Activated CD4-positive, alpha-beta T cell treated with anti-CD3 and anti-CD28 coated beads, Interleukin-2, amount 10 ng/mL, durations not matched to agents 24 days and 14 days (primary cell): ENCODE measurements around the gene KITLG. TPM values are rescaled to one million over a fixed set of nuclear protein-coding genes. Genes with fewer than 3 reads are reported as not detected.
"Not testable (repeated sequence)": the region's sequence is repeated elsewhere in the genome, so short reads cannot be mapped to it uniquely, and the experiment has no call there.

Experiments used
- DNase-seq: peaks from one replicate; pipeline ENCODE4 v3.0.0; 2022
- H3K27ac Mint-ChIP-seq: one replicate; pipeline ENCODE4 v1.8.0; 2022; ENCODE audit warnings: mild to moderate bottlenecking, mixed read lengths
- H3K27me3 Mint-ChIP-seq: one replicate; pipeline ENCODE4 v1.8.0; 2022; ENCODE audit warnings: mixed read lengths
- H3K36me3 Mint-ChIP-seq: one replicate; pipeline ENCODE4 v1.8.0; 2022; ENCODE audit warnings: low read depth, mild to moderate bottlenecking, mixed read lengths
- H3K4me1 Mint-ChIP-seq: one replicate; pipeline ENCODE4 v1.8.0; 2021; ENCODE audit warnings: mixed read lengths
- H3K4me3 Mint-ChIP-seq: one replicate; pipeline ENCODE4 v1.8.0; 2022; ENCODE audit warnings: mild to moderate bottlenecking, moderate library complexity, mixed read lengths
- H3K9me3 Mint-ChIP-seq: one replicate; pipeline ENCODE4 v1.8.0; 2021; ENCODE audit warnings: mixed read lengths
- intact Hi-C: fragments of 100-400 bp; cut with micrococcal nuclease; formaldehyde crosslinking; loops from one replicate; pipeline ENCODE4 v1.15.1; 2023
- total RNA-seq: library from RNA; stranded (reverse); gene quantifications from 2 replicates; pipeline ENCODE4 v1.2.3, GENCODE V29; 2022

The KITLG gene
- total RNA-seq, 1 donor from 2014 or later, result 0.30 TPM

DNA sequence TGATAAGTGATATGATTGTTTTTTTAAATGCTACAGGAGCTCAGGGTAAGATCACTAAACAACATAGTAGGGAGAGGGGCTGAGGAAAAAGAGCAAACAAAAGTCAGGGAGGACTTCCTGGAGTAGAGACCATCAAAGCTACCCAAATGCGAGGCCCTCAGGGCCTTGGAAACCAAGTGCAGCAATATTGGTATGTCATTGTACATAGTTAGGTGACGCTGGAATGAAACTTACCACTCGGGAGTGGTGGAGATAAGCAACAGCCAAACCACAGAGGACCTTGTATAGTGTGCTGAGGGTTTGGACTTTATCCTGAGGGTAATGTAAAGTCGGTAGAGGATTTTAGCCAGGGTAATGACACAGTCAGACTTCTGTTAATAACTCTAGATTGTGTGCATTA is 13.8 kb downstream of the KITLG start:
- Mint-ChIP-seq H3K36me3 (no peaks in the 10 kb centered on the region), H3K27me3 (no peaks in the 10 kb centered on the region), H3K27ac (no peak overlapping the region), H3K9me3 (no peaks in the 10 kb centered on the region), H3K4me3 (no peak overlapping the region), H3K4me1 (no peaks in the 10 kb centered on the region)
- DNase-seq, result no peak
- intact Hi-C loops, result no loop called here

DNA sequence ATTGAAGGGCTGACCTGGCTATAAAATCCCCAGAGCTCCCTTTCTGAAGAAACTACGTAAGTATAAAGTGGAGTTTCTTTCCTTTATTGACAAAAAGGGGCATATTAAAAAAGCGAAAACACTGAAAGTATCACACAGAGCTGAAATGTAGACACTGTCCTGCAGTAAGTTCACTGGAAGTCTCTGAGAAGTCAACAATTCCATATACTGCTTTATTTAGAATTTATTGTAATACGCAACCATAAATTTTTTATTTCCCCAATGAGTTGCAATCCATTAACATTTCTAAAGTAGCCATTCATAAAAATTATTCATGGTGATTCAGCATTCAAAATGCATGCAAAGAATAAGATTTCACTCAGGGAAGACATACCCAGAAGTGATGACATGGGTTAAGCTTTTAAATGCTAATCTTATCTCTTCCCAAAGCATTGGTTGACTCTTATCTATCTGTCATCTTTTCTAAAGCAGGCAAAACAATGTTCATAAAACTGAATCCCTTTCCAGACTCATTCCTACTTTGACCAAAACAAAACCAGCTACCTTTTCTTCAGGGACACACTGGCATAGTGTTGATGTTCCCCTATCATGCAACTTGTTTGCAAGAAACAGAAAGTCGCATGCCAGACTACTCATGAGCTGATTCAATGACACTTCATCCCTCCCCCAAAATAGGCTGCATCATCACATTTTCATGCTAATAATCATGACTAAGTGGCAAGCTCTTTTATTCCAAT is 17.3 kb downstream of the KITLG start:
- no peaks in the 10 kb centered on the region for H3K9me3 Mint-ChIP-seq
- no peaks in the 10 kb centered on the region for H3K4me1 Mint-ChIP-seq
- no peak overlapping the region for H3K27ac Mint-ChIP-seq
- no peaks in the 10 kb centered on the region for H3K27me3 Mint-ChIP-seq
- intact Hi-C loops, result no loop called here
- H3K36me3 Mint-ChIP-seq, result no peaks in the 10 kb centered on the region
- no peak overlapping the region for H3K4me3 Mint-ChIP-seq
- no peak for DNase-seq

DNA sequence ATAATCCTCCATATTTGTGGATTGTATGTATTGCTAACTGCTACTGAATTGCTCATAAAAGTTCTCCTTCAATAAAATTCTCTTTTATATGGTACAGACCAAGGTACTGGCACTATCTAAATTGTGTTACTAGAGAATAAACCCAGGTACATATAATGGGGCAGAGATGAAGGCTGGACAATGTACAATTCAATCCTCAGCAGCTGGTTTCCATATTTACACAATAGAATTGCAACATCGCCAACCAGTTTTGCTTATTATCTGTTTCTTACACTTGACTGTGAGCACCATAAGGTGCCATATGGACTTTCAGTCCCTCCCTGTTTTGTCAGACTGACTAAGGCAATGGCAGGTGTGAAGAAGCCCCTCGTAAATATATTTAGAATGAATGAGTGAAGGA is 18.1 kb downstream of the KITLG start:
- DNase-seq, result no peak
- Mint-ChIP-seq H3K4me1 (no peaks in the 10 kb centered on the region), H3K9me3 (no peaks in the 10 kb centered on the region), H3K27me3 (no peaks in the 10 kb centered on the region), H3K36me3 (no peaks in the 10 kb centered on the region), H3K27ac (no peak overlapping the region), H3K4me3 (no peak overlapping the region)
- intact Hi-C loops, result no loop called here

DNA sequence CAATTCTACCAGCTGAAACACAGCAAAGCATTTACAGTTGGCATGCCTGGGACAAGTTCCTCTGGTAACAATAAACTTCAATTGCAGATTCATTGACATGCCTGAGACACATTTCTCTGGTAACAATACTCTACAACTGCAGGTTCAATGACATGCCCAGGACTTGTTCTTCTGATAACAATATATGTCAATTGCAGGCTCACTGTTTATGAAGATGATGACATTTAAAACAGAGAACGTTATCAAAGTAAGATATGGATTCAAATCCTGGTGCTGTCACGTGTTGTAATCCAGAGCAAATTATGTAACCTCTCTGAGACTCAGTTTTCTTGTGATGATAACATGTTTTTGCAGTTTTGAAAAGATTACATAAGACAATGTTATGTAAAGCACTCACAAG is 20.5 kb downstream of the KITLG start:
- Mint-ChIP-seq H3K4me1 (no peaks in the 10 kb centered on the region), H3K4me3 (no peak overlapping the region), H3K9me3 (no peaks in the 10 kb centered on the region), H3K27me3 (peaks cover 1% of the 10 kb centered on the region), H3K36me3 (no peaks in the 10 kb centered on the region), H3K27ac (no peak overlapping the region)
- no peak for DNase-seq
- intact Hi-C loops, result no loop called here

DNA sequence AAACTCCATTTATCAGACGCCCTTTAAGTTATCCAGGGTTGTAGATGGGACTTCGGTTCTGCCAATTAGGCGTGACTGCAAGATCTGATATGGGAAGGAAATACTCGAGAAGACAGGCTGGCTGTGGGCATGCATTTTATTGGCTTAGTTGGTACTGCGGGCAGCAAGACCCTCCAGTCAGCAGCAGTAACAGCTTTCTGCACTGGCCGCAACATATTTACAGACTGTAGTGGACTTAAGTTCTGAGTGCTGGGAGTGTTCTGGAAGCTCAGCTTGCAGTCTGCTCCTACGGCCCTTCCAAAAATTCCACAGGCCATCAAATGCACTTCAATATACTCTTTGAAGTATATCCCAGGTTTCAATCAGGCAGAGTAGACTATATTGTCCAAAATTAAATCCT is 21.1 kb downstream of the KITLG start:
- Mint-ChIP-seq H3K9me3 (no peaks in the 10 kb centered on the region), H3K36me3 (no peaks in the 10 kb centered on the region), H3K4me3 (no peak overlapping the region), H3K4me1 (no peaks in the 10 kb centered on the region), H3K27ac (no peak overlapping the region), H3K27me3 (peaks cover 1% of the 10 kb centered on the region)
- intact Hi-C loops, result no loop called here
- no peak for DNase-seq

DNA sequence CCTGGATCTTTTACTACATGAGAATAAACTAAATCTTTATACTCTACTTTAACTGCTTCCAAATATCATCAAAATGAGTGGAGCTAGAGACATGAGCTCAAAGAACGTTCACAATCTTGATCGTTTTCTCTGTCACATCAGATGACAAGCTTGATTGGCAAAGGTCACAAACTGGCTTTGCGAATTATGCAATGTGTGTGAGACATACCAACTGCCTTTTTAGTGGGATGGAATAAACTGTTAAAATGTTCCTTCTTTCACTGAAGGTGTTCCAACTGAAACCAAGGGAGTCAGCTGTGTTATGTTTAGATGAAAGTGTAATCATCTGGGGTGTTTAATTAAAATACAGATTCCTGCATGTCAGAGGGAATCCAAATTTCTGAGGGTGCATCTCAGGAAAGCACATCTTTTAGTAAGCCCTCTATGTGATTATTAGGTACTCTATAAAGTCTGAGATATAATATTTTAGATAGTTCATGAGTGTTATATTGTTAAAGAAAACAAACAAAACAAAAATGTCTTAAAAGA is 21.9 kb downstream of the KITLG start:
- peaks cover 1% of the 10 kb centered on the region for H3K27me3 Mint-ChIP-seq
- no peaks in the 10 kb centered on the region for H3K36me3 Mint-ChIP-seq
- intact Hi-C loops, result no loop called here
- no peaks in the 10 kb centered on the region for H3K9me3 Mint-ChIP-seq
- no peaks in the 10 kb centered on the region for H3K4me1 Mint-ChIP-seq
- no peak for DNase-seq
- H3K4me3 Mint-ChIP-seq, result no peak overlapping the region
- H3K27ac Mint-ChIP-seq, result no peak overlapping the region

DNA sequence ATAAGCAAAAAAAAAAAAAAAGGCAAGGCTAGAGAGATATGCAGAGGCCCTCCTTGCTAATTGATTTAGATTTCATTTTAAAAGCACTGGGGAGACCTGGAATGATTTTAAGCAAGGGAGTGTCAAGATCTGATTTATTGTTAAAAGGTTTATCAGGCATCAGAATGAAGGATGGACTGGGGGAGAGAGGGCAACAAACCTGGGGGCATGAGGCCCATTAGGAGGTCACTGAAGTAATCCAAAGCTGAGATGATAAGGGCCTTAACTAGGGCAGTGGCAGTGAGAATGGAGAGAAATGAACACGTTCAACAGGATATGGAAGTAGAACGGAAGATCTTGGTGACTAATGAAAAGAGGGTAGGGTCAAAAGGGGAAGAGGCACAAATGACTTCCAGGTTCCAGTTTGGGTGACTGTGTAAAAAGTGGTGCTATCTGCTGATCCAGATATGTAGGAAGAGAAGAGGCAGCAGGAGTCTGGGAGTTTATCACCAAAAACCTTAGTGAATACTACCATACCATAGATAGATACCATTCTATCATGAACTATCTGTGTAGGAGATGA is 24.0 kb downstream of the KITLG start:
- Mint-ChIP-seq H3K9me3 (no peaks in the 10 kb centered on the region), H3K36me3 (no peaks in the 10 kb centered on the region), H3K4me1 (no peaks in the 10 kb centered on the region), H3K4me3 (no peak overlapping the region), H3K27me3 (peaks cover 3% of the 10 kb centered on the region), H3K27ac (no peak overlapping the region)
- DNase-seq, result no peak
- intact Hi-C loops, result no loop called here

DNA sequence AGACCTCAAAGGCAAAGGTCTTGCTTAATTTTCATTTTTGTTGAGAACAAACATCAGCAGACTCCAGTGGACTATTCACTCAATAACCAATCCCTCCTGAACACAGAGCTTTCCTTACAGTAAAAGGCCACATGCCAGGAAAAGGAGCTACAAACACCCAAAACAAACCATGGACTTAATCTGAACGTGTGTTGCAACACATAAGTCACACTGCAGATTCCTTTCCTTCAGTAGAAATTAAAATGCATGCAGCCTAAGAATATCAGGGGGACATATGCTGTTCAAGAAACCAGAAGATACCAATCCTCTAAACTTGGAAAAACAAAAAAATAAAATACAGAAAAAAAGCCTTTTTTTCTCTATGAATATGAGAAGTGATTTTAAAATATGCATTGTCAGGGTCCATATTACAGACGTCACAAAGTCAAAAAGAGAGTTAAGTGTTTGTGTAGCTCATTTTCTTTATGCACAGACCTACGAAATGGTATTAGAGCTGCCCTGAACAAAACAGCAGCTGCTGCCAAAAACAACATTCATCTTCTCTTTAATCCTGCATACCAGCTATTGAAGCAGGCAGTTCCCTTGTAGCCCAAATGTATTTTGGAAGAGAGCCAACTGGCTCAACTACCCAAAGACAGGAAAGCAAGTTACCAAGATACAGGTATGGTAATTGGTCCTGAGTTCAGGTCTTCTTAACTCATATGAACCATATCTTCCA is 26.2 kb downstream of the KITLG start:
- no peaks in the 10 kb centered on the region for H3K4me1 Mint-ChIP-seq
- H3K36me3 Mint-ChIP-seq, result no peaks in the 10 kb centered on the region
- no peaks in the 10 kb centered on the region for H3K9me3 Mint-ChIP-seq
- H3K27me3 Mint-ChIP-seq, result peaks cover 6% of the 10 kb centered on the region
- no peak overlapping the region for H3K4me3 Mint-ChIP-seq
- no peak for DNase-seq
- no peak overlapping the region for H3K27ac Mint-ChIP-seq
- intact Hi-C loops, result no loop called here

DNA sequence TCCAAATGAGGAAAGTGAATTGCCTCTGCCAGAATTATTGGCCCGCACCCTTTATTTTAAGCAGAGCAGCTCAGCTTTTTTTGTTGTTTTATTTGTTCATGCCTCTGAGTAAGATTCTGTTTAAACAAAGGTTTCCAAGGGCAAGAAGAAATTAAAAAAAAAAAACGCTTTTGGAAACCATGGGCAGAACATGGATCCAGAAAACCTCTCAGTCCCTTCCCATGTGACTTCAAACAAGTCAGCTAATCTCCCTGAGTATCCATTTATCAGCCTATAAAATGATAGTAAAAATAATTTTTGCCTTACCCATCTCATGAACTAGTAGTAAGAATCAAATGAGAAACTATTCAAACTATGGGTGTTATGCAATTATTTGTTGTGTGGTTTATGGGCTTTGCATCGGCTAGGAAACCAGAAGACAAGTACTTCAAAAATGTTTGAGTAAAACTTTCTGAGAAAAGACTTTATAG is 27.6 kb downstream of the KITLG start:
- Mint-ChIP-seq H3K27me3 (peaks cover 6% of the 10 kb centered on the region), H3K36me3 (no peaks in the 10 kb centered on the region), H3K27ac (no peak overlapping the region), H3K4me3 (no peak overlapping the region), H3K4me1 (no peaks in the 10 kb centered on the region), H3K9me3 (no peaks in the 10 kb centered on the region)
- intact Hi-C loops, result no loop called here
- no peak for DNase-seq

DNA sequence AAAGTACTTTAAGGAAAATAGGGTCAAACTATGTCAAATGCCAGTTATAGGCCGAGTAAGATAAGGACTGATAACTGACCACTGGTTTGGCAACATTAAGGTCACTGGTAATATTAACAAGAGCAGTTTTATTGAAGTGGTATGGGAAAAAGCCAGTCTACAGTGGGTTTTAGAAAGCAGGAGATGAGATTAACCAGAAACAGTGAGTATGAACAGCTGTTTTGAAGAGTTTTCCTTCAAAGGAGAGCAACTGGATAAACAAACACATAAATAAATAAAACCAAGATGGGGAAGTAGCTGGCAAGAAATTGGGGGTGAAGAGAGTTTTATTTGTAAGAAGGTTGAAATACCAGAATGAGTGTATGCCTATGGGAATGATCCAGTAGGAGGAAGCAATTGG is 30.3 kb downstream of the KITLG start:
- Mint-ChIP-seq H3K4me3 (no peak overlapping the region), H3K27me3 (peaks cover 5% of the 10 kb centered on the region), H3K36me3 (no peaks in the 10 kb centered on the region), H3K9me3 (no peaks in the 10 kb centered on the region), H3K27ac (no peak overlapping the region), H3K4me1 (no peaks in the 10 kb centered on the region)
- intact Hi-C loops, result no loop called here
- no peak for DNase-seq

DNA sequence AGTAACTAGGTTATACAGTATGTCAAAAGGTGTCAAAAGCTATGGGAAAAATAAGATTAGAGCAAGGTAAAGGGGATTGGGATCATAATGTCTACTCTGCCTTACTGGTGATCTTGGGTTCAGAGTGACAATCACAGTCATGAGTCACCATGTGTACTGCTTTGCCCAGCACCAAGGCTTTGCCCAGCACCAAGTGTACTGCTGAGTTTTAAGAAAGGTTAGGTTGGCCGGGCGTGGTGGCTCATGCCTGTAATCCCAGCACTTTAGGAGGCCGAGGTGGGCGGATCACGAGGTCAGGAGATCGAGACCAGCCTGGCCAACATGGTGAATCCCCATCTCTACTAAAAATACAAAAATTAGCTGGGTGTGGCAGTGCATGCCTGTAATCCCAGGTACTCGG is 32.3 kb downstream of the KITLG start:
- intact Hi-C loops, H3K36me3 Mint-ChIP-seq, DNase-seq, H3K4me3 Mint-ChIP-seq, H3K9me3 Mint-ChIP-seq, H3K4me1 Mint-ChIP-seq, H3K27me3 Mint-ChIP-seq, H3K27ac Mint-ChIP-seq: not testable (repeated sequence)

DNA sequence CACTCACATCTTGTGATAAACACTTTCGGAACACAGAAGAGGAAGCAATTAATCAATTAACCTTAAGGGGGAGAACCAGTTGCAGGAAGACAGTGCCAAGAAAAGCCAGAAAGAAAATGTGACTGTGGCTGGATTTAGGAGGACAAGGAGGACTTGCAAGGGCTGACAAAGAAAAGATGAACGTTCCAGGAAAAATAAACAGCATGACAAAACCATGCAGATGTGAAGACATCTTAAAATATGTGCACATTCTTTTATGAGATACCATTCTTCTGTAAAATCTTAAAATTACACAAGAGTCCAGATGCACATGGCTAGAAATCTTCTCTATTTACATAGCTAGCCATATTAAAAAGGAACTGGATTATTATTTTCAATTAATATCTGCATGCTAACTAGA is 33.4 kb downstream of the KITLG start:
- no peaks in the 10 kb centered on the region for H3K9me3 Mint-ChIP-seq
- no peaks in the 10 kb centered on the region for H3K36me3 Mint-ChIP-seq
- intact Hi-C loops, result no loop called here
- no peaks in the 10 kb centered on the region for H3K4me1 Mint-ChIP-seq
- DNase-seq, result no peak
- H3K4me3 Mint-ChIP-seq, result no peak overlapping the region
- H3K27me3 Mint-ChIP-seq, result peaks cover 3% of the 10 kb centered on the region
- no peak overlapping the region for H3K27ac Mint-ChIP-seq

DNA sequence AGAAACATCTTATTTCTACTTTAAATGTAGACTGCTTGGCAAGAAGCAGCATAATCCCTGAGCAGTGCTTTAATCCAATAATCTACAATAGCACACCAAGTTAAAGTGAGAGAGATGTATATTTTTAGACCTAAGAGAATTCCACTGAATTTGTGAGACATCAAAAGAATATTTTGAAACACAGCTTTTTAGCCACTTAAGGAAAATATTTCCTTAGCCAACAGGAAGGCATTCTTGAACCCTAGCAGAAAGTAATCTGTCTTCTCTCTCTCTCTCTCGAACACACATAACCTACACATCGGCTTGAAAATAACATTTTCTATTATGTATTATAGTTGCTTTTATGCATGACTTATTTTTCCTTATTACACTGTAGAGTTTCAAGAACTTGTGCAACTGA is 34.0 kb downstream of the KITLG start:
- H3K27ac Mint-ChIP-seq, result no peak overlapping the region
- intact Hi-C loops, result no loop called here
- H3K27me3 Mint-ChIP-seq, result peaks cover 3% of the 10 kb centered on the region
- H3K9me3 Mint-ChIP-seq, result no peaks in the 10 kb centered on the region
- H3K4me1 Mint-ChIP-seq, result no peaks in the 10 kb centered on the region
- DNase-seq, result no peak
- no peaks in the 10 kb centered on the region for H3K36me3 Mint-ChIP-seq
- no peak overlapping the region for H3K4me3 Mint-ChIP-seq
